ENCODE data around the gene AR.

DNA sequence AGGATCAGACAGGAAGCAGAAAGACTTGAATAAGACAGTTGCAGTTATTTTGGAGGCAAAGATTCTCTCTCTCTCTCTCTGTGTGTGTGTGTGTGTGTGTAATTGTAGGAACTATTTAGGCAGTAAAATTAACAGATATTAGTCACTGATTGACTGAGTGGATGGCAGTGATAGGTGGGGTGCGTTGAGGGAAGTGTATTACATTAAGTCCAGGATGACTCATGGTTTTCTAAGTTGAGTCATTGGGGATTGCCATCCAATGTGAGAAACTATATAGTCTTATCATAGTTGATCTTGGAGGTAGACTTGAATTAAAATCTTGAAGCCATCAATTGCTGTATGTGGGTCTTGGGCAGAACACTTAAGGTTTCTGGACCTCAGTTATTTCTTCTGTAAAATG, 75.4 kb downstream of the AR start:
- TF ChIP-seq POLR2A (IDR thresholded peaks at IDR 0.05; ENCODE audit: low read depth, low read length) (no peak), POLR2AphosphoS5 (IDR thresholded peaks at IDR 0.05; ENCODE audit: low read depth, low read length) (no peak)
